HFF-Myc (cell line): ENCODE results near the gene RHBDF1.
A peak's percentile ranks its signal among the peaks of the same experiment; 100 is the strongest.

Experiments
- DNase-seq: peaks from one replicate; pipeline ENCODE4 v3.0.0-alpha.2; 2011; ENCODE audit warnings: low read depth; ENCODE audit errors: extremely low read depth
- H3K4me3 ChIP-seq: replicated peaks from 2 replicates; pipeline ENCODE4 v1.5.1; 2011; ENCODE audit warnings: low read depth, mild to moderate bottlenecking, control low read depth, low read length
- CTCF ChIP-seq: IDR thresholded peaks from 2 replicates; pipeline ENCODE4 v1.5.1; 2012; ENCODE audit warnings: mild to moderate bottlenecking, low read depth, low read length, control low read depth; ENCODE audit errors: missing control alignments

Gene RHBDF1

GRCh38 chr16:86483-86952 lies 14.1 kb upstream of the RHBDF1 start:
- DNase-seq: no peak
- TF ChIP-seq CTCF: no peak
- no peak overlapping the region for H3K4me3 ChIP-seq

GRCh38 chr16:85865-86264 lies 13.4 kb upstream of the RHBDF1 start:
- no peak for DNase-seq
- no peak overlapping the region for H3K4me3 ChIP-seq
- no peak for TF ChIP-seq CTCF

GRCh38 chr16:85407-85782 lies 13.0 kb upstream of the RHBDF1 start:
- no peak for DNase-seq
- TF ChIP-seq CTCF: no peak
- H3K4me3 ChIP-seq: no peak overlapping the region

- DNase-seq: no peak
- no peak for TF ChIP-seq CTCF
- 0 out of 2 replicates have a peak overlapping the region, but pooled peaks have one; percentile 3 for H3K4me3 ChIP-seq
Observed at GRCh38 chr16:84718-85406, 12.4 kb upstream of the RHBDF1 start.

- no peak overlapping the region for H3K4me3 ChIP-seq
- TF ChIP-seq CTCF: no peak
- no peak for DNase-seq
Observed at GRCh38 chr16:83781-84615, 11.6 kb upstream of the RHBDF1 start.

- DNase-seq: no peak
- TF ChIP-seq CTCF: no peak
Observed at GRCh38 chr16:83060-83603, 10.7 kb upstream of the RHBDF1 start.

More at GRCh38 chr16:83060-83603, 10.7 kb upstream of the RHBDF1 start:
- no peak overlapping the region for H3K4me3 ChIP-seq
